Smooth muscle cell (in vitro differentiated cells): ENCODE measurements around the gene UGT3A1. TPM values are rescaled to one million over a fixed set of nuclear protein-coding genes. Genes with fewer than 3 reads are reported as not detected.

ENCODE experiments used
- DNase-seq: peaks from one replicate; lab custom pipeline; 2025; ENCODE audit not compliant: unreplicated experiment; lab: John Stamatoyannopoulos, UW
- H2AFZ ChIP-seq: fragments of 200-600 bp; sonication (generic); 2 replicates; pipeline ENCODE4 v1.6.0; 2016; ENCODE audit warnings: antibody characterized with exemption, low read depth, mild to moderate bottlenecking
- H3F3A ChIP-seq: fragments of 200-600 bp; sonication (generic); 2 replicates; pipeline ENCODE4 v1.6.0; 2017; ENCODE audit warnings: antibody characterized with exemption, low read depth
- H3K27ac ChIP-seq: fragments of 200-600 bp; sonication (generic); 2 replicates; pipeline ENCODE4 v1.5.1; 2016; ENCODE audit warnings: low read depth, mild to moderate bottlenecking
- H3K27me3 ChIP-seq: fragments of 200-600 bp; sonication (generic); 2 replicates; pipeline ENCODE4 v1.6.1; 2016; ENCODE audit warnings: low read depth, mild to moderate bottlenecking
- H3K36me3 ChIP-seq: fragments of 200-600 bp; sonication (generic); 2 replicates; pipeline ENCODE4 v1.5.1; 2016; ENCODE audit warnings: low read depth
- H3K4me1 ChIP-seq: fragments of 200-600 bp; sonication (generic); 2 replicates; pipeline ENCODE4 v1.5.1; 2016; ENCODE audit warnings: low read depth
- H3K4me2 ChIP-seq: fragments of 200-600 bp; sonication (generic); 2 replicates; pipeline ENCODE4 v1.6.0; 2016; ENCODE audit warnings: mild to moderate bottlenecking
- H3K4me3 ChIP-seq: fragments of 200-600 bp; sonication (generic); 2 replicates; pipeline ENCODE4 v1.5.1; 2016; ENCODE audit warnings: mild to moderate bottlenecking
- H3K79me2 ChIP-seq: fragments of 200-600 bp; sonication (generic); 2 replicates; pipeline ENCODE4 v1.6.0; 2016; ENCODE audit warnings: low read depth, mild to moderate bottlenecking
- H3K9ac ChIP-seq: fragments of 200-600 bp; sonication (generic); 2 replicates; pipeline ENCODE4 v1.6.0; 2016; ENCODE audit warnings: low read depth
- H3K9me3 ChIP-seq: fragments of 200-600 bp; sonication (generic); replicated peaks from 2 replicates; pipeline ENCODE4 v1.5.1; 2016; ENCODE audit warnings: low read depth
- H4K20me1 ChIP-seq: fragments of 200-600 bp; sonication (generic); 2 replicates; pipeline ENCODE4 v1.6.0; 2016; ENCODE audit warnings: low read depth
- WGBS: methylation state at CpG from one replicate; pipeline ENCODE4 v1.1.7; 2016; ENCODE audit warnings: low lambda C conversion rate; 5-methylcytosine and 5-hydroxymethylcytosine counted together
- polyA plus RNA-seq: library from polyadenylated mRNA; unstranded; fragments of >200 nt; fragmentation: Nextera tagmentation; extraction: Ambion mirVana; gene quantifications from 2 replicates; pipeline ENCODE4 v1.2.1, GENCODE V29; 2016
- total RNA-seq: library from RNA; depleted of rRNA; stranded (reverse); fragments of >200 nt; gene quantifications from 2 replicates; pipeline ENCODE4 v1.2.3, GENCODE V29; 2014
- TF ChIP-seq, protein P1 (sequence below): fragments of 200-600 bp; sonication (generic); IDR thresholded peaks from 2 replicates; pipeline ENCODE4 v1.5.1; 2017; ENCODE audit warnings: borderline replicate concordance, mild to moderate bottlenecking, antibody characterized with exemption; ENCODE audit not compliant: insufficient read depth, poor library complexity, severe bottlenecking

The UGT3A1 gene
- total and polyA plus RNA-seq, 2 experiments from 2014 or later, result not detected

DNA sequence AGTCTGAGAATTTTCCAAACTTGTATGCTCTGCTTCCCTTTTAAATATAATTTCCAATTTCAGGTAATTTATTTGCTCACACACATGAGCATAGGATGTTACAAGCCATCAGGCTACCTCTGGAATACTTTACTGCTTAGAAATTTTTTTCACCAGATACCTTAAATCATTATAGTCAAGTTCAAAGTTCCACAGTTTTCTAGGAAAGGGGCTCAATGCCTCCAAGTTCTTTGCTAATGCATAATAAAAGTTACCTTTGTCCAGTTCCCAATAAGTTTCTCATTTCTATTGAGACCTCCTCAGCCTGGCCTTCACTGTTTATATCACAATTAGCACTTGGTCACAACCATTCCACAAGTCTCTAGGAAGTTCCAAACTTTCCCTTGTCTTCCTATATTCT, 16.2 kb upstream of the UGT3A1 start:
- no peaks in the 10 kb centered on the region for H3F3A ChIP-seq
- no peaks in the 10 kb centered on the region for H3K36me3 ChIP-seq
- no peaks in the 10 kb centered on the region for H3K79me2 ChIP-seq
- no peak overlapping the region for H3K27ac ChIP-seq
- no peak for DNase-seq
- TF ChIP-seq, protein P1, sequence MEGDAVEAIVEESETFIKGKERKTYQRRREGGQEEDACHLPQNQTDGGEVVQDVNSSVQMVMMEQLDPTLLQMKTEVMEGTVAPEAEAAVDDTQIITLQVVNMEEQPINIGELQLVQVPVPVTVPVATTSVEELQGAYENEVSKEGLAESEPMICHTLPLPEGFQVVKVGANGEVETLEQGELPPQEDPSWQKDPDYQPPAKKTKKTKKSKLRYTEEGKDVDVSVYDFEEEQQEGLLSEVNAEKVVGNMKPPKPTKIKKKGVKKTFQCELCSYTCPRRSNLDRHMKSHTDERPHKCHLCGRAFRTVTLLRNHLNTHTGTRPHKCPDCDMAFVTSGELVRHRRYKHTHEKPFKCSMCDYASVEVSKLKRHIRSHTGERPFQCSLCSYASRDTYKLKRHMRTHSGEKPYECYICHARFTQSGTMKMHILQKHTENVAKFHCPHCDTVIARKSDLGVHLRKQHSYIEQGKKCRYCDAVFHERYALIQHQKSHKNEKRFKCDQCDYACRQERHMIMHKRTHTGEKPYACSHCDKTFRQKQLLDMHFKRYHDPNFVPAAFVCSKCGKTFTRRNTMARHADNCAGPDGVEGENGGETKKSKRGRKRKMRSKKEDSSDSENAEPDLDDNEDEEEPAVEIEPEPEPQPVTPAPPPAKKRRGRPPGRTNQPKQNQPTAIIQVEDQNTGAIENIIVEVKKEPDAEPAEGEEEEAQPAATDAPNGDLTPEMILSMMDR, result no peak
- H3K9me3 ChIP-seq, result no peaks in the 10 kb centered on the region
- no peak overlapping the region for H3K4me2 ChIP-seq
- H3K4me1 ChIP-seq, result no peaks in the 10 kb centered on the region
- H3K27me3 ChIP-seq, result no peaks in the 10 kb centered on the region
- no peak overlapping the region for H2AFZ ChIP-seq
- H3K9ac ChIP-seq, result no peak overlapping the region
- no peaks in the 10 kb centered on the region for H4K20me1 ChIP-seq
- H3K4me3 ChIP-seq, result no peak overlapping the region

DNA sequence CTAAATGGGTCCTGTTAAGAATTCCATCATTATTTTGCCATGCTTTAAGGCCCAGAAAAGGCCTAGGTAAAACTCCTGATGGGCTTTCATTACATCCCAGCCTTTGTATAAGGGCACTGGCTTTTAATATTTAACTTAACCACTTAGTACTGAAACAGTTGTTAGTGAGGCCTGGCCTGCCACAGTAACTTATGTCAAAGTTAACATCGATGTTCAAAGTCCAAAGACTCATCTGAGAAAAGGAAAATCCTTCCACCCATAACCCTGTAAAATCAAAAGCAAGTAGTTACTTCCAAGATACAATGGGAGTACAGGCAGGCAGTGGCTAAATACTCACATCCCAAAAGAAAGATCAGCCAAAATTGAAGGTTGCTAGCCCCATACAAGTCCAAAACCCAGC, 15.0 kb upstream of the UGT3A1 start:
- no peak overlapping the region for H3K27ac ChIP-seq
- H3K4me2 ChIP-seq, result no peak overlapping the region
- H3K9ac ChIP-seq, result no peak overlapping the region
- H3K27me3 ChIP-seq, result no peaks in the 10 kb centered on the region
- WGBS, result 100% methylated on average over 1 of the region's 1 CpG
- H4K20me1 ChIP-seq, result no peaks in the 10 kb centered on the region
- no peak for DNase-seq
- H3K4me1 ChIP-seq, result no peaks in the 10 kb centered on the region
- H3K79me2 ChIP-seq, result no peaks in the 10 kb centered on the region
- no peak overlapping the region for H2AFZ ChIP-seq
- H3F3A ChIP-seq, result no peaks in the 10 kb centered on the region
- no peaks in the 10 kb centered on the region for H3K9me3 ChIP-seq
- no peaks in the 10 kb centered on the region for H3K36me3 ChIP-seq
- TF ChIP-seq, protein P1, result no peak
- no peak overlapping the region for H3K4me3 ChIP-seq

DNA sequence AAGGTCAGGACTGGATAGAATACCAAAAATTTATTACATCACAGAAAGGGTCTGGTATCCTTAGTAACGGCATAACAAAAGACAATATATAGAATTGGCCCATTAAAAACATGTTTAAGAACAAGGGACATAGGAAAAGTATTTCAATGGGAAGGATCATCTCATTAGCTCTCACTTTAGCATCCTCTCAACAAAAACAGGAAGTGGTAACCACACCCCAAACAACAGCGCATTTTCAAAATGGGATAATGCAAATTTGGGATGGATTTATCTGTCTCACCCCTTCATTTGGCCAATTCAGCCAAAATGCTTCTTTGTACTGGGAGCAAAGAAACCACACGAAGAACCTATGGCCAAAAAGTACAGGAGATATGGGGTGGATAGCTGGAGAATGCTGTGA, 9.8 kb upstream of the UGT3A1 start:
- Histone ChIP-seq H3K4me2 (no peak overlapping the region), H3K27me3 (no peaks in the 10 kb centered on the region), H3K36me3 (no peaks in the 10 kb centered on the region), H2AFZ (no peak overlapping the region), H4K20me1 (no peaks in the 10 kb centered on the region), H3K27ac (no peak overlapping the region), H3F3A (no peaks in the 10 kb centered on the region), H3K79me2 (no peaks in the 10 kb centered on the region), H3K9me3 (no peaks in the 10 kb centered on the region), H3K4me3 (no peak overlapping the region), H3K9ac (no peak overlapping the region), H3K4me1 (no peaks in the 10 kb centered on the region)
- 88% methylated on average over 3 of the region's 3 CpGs for WGBS
- DNase-seq, result no peak
- TF ChIP-seq, protein P1, result no peak

DNA sequence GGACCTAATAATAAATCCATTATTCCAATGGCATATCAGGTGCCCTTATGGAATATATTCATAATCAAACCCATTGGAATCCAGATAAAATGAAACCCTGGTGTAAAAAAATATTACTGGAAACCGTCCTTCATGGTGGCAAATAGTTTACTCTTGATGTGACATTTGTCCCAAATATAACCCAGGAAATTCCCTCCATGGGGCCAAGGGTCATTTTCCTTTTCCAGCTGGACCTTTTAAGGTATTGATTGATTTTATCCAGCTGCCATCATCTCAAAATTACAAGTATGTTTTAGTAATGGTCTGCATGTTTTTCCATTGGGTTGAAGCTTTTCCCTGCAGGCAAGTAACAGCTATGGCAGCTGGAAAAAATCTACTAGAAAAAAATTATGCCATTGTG, 8.4 kb upstream of the UGT3A1 start:
- TF ChIP-seq, protein P1, result no peak
- WGBS, result 93% methylated on average over 1 of the region's 1 CpG

More for the DNA sequence above, 8.4 kb upstream of the UGT3A1 start:
- Histone ChIP-seq H3K4me1 (no peaks in the 10 kb centered on the region), H3K27ac (no peak overlapping the region), H3K27me3 (no peaks in the 10 kb centered on the region), H3K4me3 (no peak overlapping the region), H4K20me1 (no peaks in the 10 kb centered on the region), H3K9me3 (no peaks in the 10 kb centered on the region), H3F3A (no peaks in the 10 kb centered on the region), H3K4me2 (no peak overlapping the region), H2AFZ (no peak overlapping the region), H3K79me2 (no peaks in the 10 kb centered on the region), H3K9ac (no peak overlapping the region), H3K36me3 (no peaks in the 10 kb centered on the region)
- DNase-seq, result no peak
